ENCODE data around the gene SEPTIN12.

GRCh38 chr16:4787627-4788482 lies at the start of gene SEPTIN12:
- TF ChIP-seq POLR2A (IDR thresholded peaks at IDR 0.05; ENCODE audit: low read length) (no peak), GATA1 (IDR thresholded peaks at IDR 0.05; ENCODE audit: low read depth, low read length) (no peak)

Measured in erythroblast (primary cell).